IMR-90 (cell line): ENCODE results near the gene FAM163B. TPM values are rescaled to one million over a fixed set of nuclear protein-coding genes. Genes with fewer than 3 reads are reported as not detected.

Experiments
- ATAC-seq: fragments of 200-7000 bp; cut with Tn5 transposase; 2 replicates; pipeline ENCODE4 v1.9.1; 2020; ENCODE audit warnings: low read depth, mild to moderate bottlenecking, moderate library complexity
- BruUV-seq: library from RNA; stranded (reverse); fragments of 400-500 nt; replicated peaks from 2 replicates; lab custom pipeline; 2021; lab: Mats Ljungman, UMichigan
- CTCF ChIA-PET: fragments of 300-600 bp; formaldehyde crosslinking; extraction: SDS; loops from one replicate; lab custom pipeline; 2021; ENCODE audit warnings: antibody characterized with exemption; lab: Yijun Ruan, JAX
- POLR2A ChIA-PET: fragments of 300-600 bp; sonication (Branson Sonifier 250); formaldehyde crosslinking; loops from one replicate; lab custom pipeline; 2022; ENCODE audit warnings: antibody characterized with exemption; ENCODE audit not compliant: unreplicated experiment; lab: Charles Lee
- DNase-seq: peaks from one replicate; pipeline ENCODE4 v3.0.0; 2013
- H2AFZ ChIP-seq: replicated peaks from 2 replicates; pipeline ENCODE3; 2013; ENCODE audit warnings: low read length, mild to moderate bottlenecking; ENCODE audit not compliant: poor library complexity
- H2AK5ac ChIP-seq: 2 replicates; pipeline ENCODE4 v1.6.1; 2013; ENCODE audit warnings: low read depth, low read length, inconsistent platforms
- H2AK9ac ChIP-seq: replicated peaks from 2 replicates; pipeline ENCODE3; 2013; ENCODE audit warnings: mild to moderate bottlenecking, low read depth, low read length, moderate library complexity; ENCODE audit not compliant: poor library complexity
- H2BK120ac ChIP-seq: 2 replicates; pipeline ENCODE4 v1.6.1; 2013; ENCODE audit warnings: low read depth, low read length, inconsistent platforms
- H2BK15ac ChIP-seq: 3 replicates; pipeline ENCODE4 v1.6.1; 2013; ENCODE audit warnings: low read depth, low read length, inconsistent platforms
- H2BK20ac ChIP-seq: 2 replicates; pipeline ENCODE4 v1.6.1; 2013; ENCODE audit warnings: low read depth, mild to moderate bottlenecking, inconsistent platforms, low read length, moderate library complexity
- H2BK5ac ChIP-seq: 2 replicates; pipeline ENCODE4 v1.6.1; 2013; ENCODE audit warnings: mild to moderate bottlenecking, low read depth, low read length, inconsistent platforms; ENCODE audit not compliant: poor library complexity, severe bottlenecking
- H3K14ac ChIP-seq: replicated peaks from 2 replicates; pipeline ENCODE4 v1.6.1; 2013; ENCODE audit warnings: low read depth, low read length, inconsistent platforms
- H3K18ac ChIP-seq: 2 replicates; pipeline ENCODE4 v1.6.1; 2013; ENCODE audit warnings: low read depth, low read length, control low read depth
- H3K23ac ChIP-seq: 2 replicates; pipeline ENCODE4 v1.6.1; 2013; ENCODE audit warnings: low read depth, low read length, inconsistent platforms
- H3K27ac ChIP-seq: 2 replicates; pipeline ENCODE4 v1.5.1; 2013; ENCODE audit warnings: mild to moderate bottlenecking, control low read depth, low read length; ENCODE audit not compliant: insufficient read depth
- H3K27me3 ChIP-seq: 2 replicates; pipeline ENCODE4 v1.6.1; 2013; ENCODE audit warnings: low read length; ENCODE audit not compliant: control insufficient read depth, insufficient read depth
- H3K36me3 ChIP-seq: 2 replicates; pipeline ENCODE4 v1.6.1; 2013; ENCODE audit warnings: low read length, mixed read lengths; ENCODE audit not compliant: control insufficient read depth, insufficient read depth
- H3K4ac ChIP-seq: 2 replicates; pipeline ENCODE4 v1.6.1; 2013; ENCODE audit warnings: low read depth, low read length, inconsistent platforms
- H3K4me1 ChIP-seq: 2 replicates; pipeline ENCODE4 v1.6.1; 2013; ENCODE audit warnings: low read length, mixed read lengths; ENCODE audit not compliant: control insufficient read depth, insufficient read depth
- H3K4me2 ChIP-seq: 2 replicates; pipeline ENCODE4 v1.6.1; 2013; ENCODE audit warnings: low read depth, mild to moderate bottlenecking, control low read depth, low read length, moderate library complexity
- H3K4me3 ChIP-seq: 2 replicates; pipeline ENCODE4 v1.5.1; 2013; ENCODE audit warnings: low read depth, mild to moderate bottlenecking, control low read depth, low read length, moderate library complexity; ENCODE audit not compliant: insufficient read depth
- H3K56ac ChIP-seq: 2 replicates; pipeline ENCODE4 v1.6.1; 2013; ENCODE audit warnings: low read length, inconsistent platforms; ENCODE audit not compliant: insufficient read depth; ENCODE audit errors: extremely low read depth
- H3K79me1 ChIP-seq, 2 experiments: 2 replicates each; pipeline ENCODE4 v1.6.1; 2013; ENCODE audit warnings: low read length in 2 of 2, inconsistent platforms in 1 of 2, low read depth in 1 of 2
- H3K9ac ChIP-seq: 2 replicates; pipeline ENCODE4 v1.6.1; 2013; ENCODE audit warnings: low read depth, low read length, control low read depth
- H3K9me1 ChIP-seq: 2 replicates; pipeline ENCODE4 v1.6.1; 2013; ENCODE audit warnings: low read length, inconsistent platforms; ENCODE audit not compliant: insufficient read depth
- H3K9me3 ChIP-seq: 2 replicates; pipeline ENCODE4 v1.6.1; 2013; ENCODE audit warnings: low read length; ENCODE audit not compliant: control insufficient read depth, insufficient read depth
- H4K20me1 ChIP-seq: 2 replicates; pipeline ENCODE4 v1.6.1; 2013; ENCODE audit warnings: low read length, inconsistent platforms; ENCODE audit not compliant: insufficient read depth
- H4K5ac ChIP-seq: 2 replicates; pipeline ENCODE4 v1.6.1; 2013; ENCODE audit warnings: mild to moderate bottlenecking, low read depth, low read length, control low read depth
- H4K8ac ChIP-seq, 2 experiments: 2 replicates each; pipeline ENCODE4 v1.6.1; 2013; ENCODE audit warnings: low read depth in 2 of 2, low read length in 2 of 2, control low read depth in 1 of 2, inconsistent platforms in 1 of 2
- H4K91ac ChIP-seq: 2 replicates; pipeline ENCODE4 v1.6.1; 2013; ENCODE audit warnings: low read depth, low read length, inconsistent platforms; ENCODE audit not compliant: insufficient read depth
- BHLHE40 ChIP-seq: fragments of 150-350 bp; IDR thresholded peaks from 2 replicates; pipeline ENCODE4 v1.6.1; 2016; ENCODE audit warnings: mild to moderate bottlenecking, low read depth, low read length
- CHD1 ChIP-seq: IDR thresholded peaks from 2 replicates; pipeline ENCODE4 v1.6.1; 2012; ENCODE audit warnings: low read depth, low read length, improper control_type of control experiment
- MAZ ChIP-seq: IDR thresholded peaks from 2 replicates; pipeline ENCODE4 v1.6.1; 2012; ENCODE audit warnings: low read depth, mild to moderate bottlenecking, low read length, improper control_type of control experiment, moderate library complexity, borderline replicate concordance
- MXI1 ChIP-seq: IDR thresholded peaks from 2 replicates; pipeline ENCODE4 v1.6.1; 2012; ENCODE audit warnings: low read depth, mild to moderate bottlenecking, low read length, moderate library complexity, borderline replicate concordance
- NFE2L2 ChIP-seq: fragments of 150-350 bp; IDR thresholded peaks from 2 replicates; pipeline ENCODE4 v1.6.1; 2016; ENCODE audit warnings: low read depth, mild to moderate bottlenecking, low read length
- POLR2A ChIP-seq: IDR thresholded peaks from 2 replicates; pipeline ENCODE4 v1.6.1; 2012; ENCODE audit warnings: mild to moderate bottlenecking, low read depth, low read length
- RFX5 ChIP-seq: IDR thresholded peaks from 2 replicates; pipeline ENCODE4 v1.8.0; 2012; ENCODE audit warnings: low read depth, mild to moderate bottlenecking, low read length, moderate library complexity
- WGBS, 2 experiments: methylation state at CpG; one replicate each; pipeline versions ENCODE4 v1.1.5 to v1.1.7; 2013; ENCODE audit warnings: missing lambda C conversion rate in 2 of 2; ENCODE audit not compliant: insufficient read length in 1 of 2; ENCODE audit errors: extremely low coverage in 2 of 2; 5-methylcytosine and 5-hydroxymethylcytosine counted together
- dilution Hi-C: fragments of 300-500 bp; cut with HindIII; formaldehyde crosslinking; loops from one replicate; pipeline ENCODE4 v1.14.3; 2018; ENCODE audit warnings: low sequenced_read_pairs; ENCODE audit not compliant: unreplicated experiment
- in situ Hi-C: fragments of 300-500 bp; cut with MboI; formaldehyde crosslinking; loops from 3 replicates; pipeline ENCODE4 v1.14.3; 2019; ENCODE audit warnings: low sequenced_read_pairs, inconsistent platforms, mixed read lengths
- intact Hi-C: fragments of 100-400 bp; cut with micrococcal nuclease; formaldehyde crosslinking; loops from 2 replicates; pipeline ENCODE4 v1.10.0; 2022
- polyA plus RNA-seq, 3 experiments: library from polyadenylated mRNA; depleted of rRNA; stranded (reverse); fragments of >200 nt; gene quantifications; 2 replicates each; pipeline ENCODE4 v1.2.3, GENCODE V29; 2012; ENCODE audit warnings: low replicate concordance in 1 of 3
- total RNA-seq: library from RNA; depleted of rRNA; stranded (reverse); fragments of >200 nt; gene quantifications from 2 replicates; pipeline ENCODE4 v1.2.3, GENCODE V29; 2012
- TF ChIP-seq, protein P1 (sequence below): conservative IDR thresholded peaks from 2 replicates; pipeline ENCODE4 v1.5.1; 2012; ENCODE audit warnings: mild to moderate bottlenecking, low read depth, low read length, improper control_type of control experiment

Gene FAM163B
- total and polyA plus RNA-seq, 2 of the 4 experiments (the other 2 are of a cell fraction) = not detected

DNA sequence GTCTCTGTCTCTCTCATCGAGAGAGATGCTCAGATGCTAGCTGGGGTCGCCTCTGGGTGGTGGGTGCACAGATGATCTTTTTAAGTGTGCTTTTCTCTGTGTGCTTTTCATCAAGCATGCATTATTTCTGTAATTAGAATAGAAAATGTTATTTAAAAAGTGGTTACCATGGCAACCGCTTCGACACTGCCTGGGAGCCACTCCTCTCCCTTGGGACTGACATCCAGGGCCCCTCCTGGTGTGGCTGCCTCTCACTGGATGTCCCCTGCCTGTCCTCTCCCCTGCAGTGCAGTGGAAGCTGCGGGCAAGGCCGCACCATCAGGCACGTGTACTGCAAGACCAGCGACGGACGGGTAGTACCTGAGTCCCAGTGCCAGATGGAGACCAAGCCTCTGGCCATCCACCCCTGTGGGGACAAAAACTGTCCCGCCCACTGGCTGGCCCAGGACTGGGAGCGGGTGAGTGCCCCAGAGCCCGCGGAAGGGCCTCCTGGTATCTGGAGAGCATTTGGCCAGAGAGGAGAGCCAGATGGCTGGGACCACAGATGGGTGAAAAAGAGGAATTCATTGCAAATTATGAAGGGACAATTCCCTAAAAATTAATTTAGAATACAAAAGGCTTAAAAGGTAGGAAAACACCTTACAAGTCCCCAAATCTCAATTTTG lies 39.9 kb downstream of the FAM163B start:
- Histone ChIP-seq H3K9me3 (no peaks in the 10 kb centered on the region), H2BK15ac (no peak overlapping the region), H4K5ac (no peak overlapping the region), H3K14ac (no peak overlapping the region), H3K9ac (no peak overlapping the region), H3K9me1 (no peaks in the 10 kb centered on the region), H3K4ac (no peak overlapping the region), H3K4me2 (no peak overlapping the region), H4K91ac (no peak overlapping the region), H2AK5ac (no peak overlapping the region), H3K4me1 (no peaks in the 10 kb centered on the region), H2BK5ac (no peak overlapping the region), H2AFZ (no peak overlapping the region), H3K56ac (no peak overlapping the region), H3K4me3 (no peak overlapping the region), H3K23ac (no peak overlapping the region), H4K20me1 (no peaks in the 10 kb centered on the region), H3K36me3 (no peaks in the 10 kb centered on the region), H3K18ac (no peak overlapping the region), H2BK20ac (no peak overlapping the region), H3K27me3 (peaks cover 49% of the 10 kb centered on the region), H2AK9ac (peak overlapping the region; percentile 25), H4K8ac (no peak overlapping the region), H2BK120ac (no peak overlapping the region), H3K79me1 (no peaks in the 10 kb centered on the region), H3K27ac (no peak overlapping the region)
- intact Hi-C loops = no loop called here
- POLR2A ChIA-PET = no interaction called here
- no peak for TF ChIP-seq MXI1
- TF ChIP-seq NFE2L2 = no peak
- TF ChIP-seq, protein P1, sequence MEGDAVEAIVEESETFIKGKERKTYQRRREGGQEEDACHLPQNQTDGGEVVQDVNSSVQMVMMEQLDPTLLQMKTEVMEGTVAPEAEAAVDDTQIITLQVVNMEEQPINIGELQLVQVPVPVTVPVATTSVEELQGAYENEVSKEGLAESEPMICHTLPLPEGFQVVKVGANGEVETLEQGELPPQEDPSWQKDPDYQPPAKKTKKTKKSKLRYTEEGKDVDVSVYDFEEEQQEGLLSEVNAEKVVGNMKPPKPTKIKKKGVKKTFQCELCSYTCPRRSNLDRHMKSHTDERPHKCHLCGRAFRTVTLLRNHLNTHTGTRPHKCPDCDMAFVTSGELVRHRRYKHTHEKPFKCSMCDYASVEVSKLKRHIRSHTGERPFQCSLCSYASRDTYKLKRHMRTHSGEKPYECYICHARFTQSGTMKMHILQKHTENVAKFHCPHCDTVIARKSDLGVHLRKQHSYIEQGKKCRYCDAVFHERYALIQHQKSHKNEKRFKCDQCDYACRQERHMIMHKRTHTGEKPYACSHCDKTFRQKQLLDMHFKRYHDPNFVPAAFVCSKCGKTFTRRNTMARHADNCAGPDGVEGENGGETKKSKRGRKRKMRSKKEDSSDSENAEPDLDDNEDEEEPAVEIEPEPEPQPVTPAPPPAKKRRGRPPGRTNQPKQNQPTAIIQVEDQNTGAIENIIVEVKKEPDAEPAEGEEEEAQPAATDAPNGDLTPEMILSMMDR = no peak
- no peak for TF ChIP-seq BHLHE40
- TF ChIP-seq CHD1 = no peak
- no peak for TF ChIP-seq RFX5
- no peak for TF ChIP-seq MAZ
- no peak for TF ChIP-seq POLR2A
- CTCF ChIA-PET = no interaction called here
- dilution Hi-C loops = no loop called here
- in situ Hi-C loops = no loop called here
- no TSS peak for BruUV-seq
- DNase-seq (no peak), ATAC-seq (no peak)
- WGBS, 2 experiments = 74% methylated on average over 4 of the region's 14 CpGs; no CpG with 5 or more reads in 1 of the 2 experiments
